HG03442 (cell line): ENCODE measurements around the gene LMF1.

Experiments
- ATAC-seq: cut with Tn5 transposase; IDR thresholded peaks from one replicate; pipeline ENCODE4 v1.9.1; 2021; ENCODE audit warnings: mild to moderate bottlenecking, moderate library complexity; ENCODE audit not compliant: unreplicated experiment

Gene LMF1

DNA sequence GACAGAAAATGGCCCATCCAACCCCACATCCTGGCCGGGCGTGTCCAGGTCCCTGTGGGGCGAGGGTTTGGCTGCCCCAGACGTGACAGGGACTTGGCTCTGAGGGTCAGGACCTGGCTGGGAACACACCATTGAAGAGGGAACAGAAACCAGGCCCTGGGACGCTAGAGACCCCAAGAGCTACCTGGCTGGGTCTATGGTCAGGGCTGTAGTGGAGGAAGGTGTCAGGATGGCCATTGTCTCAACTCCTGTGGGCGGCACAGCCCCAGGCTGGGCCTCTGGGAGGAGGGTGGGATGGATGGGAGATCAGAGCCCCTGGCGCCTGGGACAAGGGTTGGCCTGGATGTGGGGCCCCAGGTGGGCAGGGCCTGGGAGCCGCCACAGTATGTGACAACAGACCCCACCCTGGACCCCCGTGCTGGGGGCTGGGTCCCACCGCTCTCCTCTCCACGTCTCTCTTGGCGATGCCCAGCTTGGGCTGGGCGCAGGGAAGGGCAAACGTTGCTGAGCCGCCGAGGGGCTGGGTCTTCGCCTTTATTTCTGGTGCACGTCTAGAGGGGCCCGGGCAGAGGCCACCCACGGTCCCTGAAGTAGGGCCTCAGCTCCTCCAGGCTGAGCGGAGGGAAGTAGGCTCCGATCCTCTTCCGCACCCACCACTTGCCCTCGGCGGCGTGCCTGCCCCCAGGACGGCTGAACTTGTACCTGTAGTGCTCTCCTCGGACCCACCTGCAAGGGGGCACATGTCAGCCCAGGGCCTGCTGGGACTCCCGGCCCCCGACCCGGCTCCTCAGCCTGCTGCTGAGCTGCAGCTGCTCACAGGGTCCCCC is 116.6 kb downstream of the LMF1 start:
- ATAC-seq = no peak

DNA sequence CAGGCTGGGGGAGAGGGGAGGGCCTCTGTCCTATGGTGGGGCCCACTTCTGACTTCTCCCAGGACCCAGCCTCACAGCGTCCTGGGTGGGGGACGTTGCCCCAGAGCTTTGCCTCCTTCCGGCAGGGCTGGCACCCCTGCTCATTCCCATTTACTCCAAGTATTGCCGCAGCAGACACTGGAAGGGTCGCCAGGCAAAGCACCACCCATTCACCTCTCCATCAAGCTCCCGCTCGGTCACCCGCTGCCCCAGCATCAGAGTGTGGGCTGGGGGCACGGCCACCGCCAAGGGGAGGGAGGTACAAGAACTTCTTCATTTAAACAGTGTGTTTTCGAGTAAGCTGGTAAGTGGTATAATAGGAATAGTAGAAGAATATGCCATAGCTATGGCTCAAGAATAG is 117.5 kb downstream of the LMF1 start:
- ATAC-seq = no peak

DNA sequence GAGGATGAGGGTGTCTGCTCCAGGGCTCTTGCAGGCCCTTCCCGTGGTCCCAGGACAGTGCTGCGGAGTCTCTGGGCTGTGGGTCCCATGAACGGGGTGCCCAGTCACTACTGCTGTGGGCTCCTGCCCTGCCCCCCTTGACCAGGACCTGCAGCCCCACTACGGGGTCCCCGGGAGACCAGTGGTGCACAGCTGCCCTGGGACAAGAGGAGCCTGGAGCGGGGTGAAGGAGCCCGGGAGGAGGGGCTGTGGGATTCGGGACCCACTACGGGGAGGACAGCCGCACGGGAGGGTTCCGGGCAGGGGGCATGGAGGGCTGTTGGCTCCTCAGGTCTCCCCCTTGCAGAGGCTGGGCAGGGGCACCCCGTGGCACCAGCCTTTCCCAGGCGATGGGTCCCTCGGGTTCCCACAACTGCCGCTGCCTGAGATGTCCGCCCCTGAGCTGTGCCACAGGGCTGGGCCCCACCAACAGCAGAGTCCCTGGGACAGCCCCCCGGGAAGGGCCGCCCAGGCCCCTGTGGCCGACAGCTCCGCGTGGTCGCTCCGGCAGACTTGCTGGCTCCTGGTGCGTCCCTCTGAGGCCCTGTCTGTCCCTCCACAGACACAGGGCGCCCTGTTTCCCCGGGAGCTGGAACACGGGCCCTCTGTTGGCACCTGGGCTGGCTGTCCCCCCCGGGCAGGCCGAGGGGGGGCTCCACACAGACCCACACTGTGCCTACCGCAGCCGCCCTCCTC is 118.2 kb downstream of the LMF1 start:
- no peak for ATAC-seq

- no peak for ATAC-seq
These were observed 118.9 kb downstream of the LMF1 start for GRCh38 chr16:851871-852270.

GRCh38 chr16:851209-851810 is 119.5 kb downstream of the LMF1 start:
- ATAC-seq = no peak

GRCh38 chr16:850668-851067 is 120.1 kb downstream of the LMF1 start:
- ATAC-seq = no peak

DNA sequence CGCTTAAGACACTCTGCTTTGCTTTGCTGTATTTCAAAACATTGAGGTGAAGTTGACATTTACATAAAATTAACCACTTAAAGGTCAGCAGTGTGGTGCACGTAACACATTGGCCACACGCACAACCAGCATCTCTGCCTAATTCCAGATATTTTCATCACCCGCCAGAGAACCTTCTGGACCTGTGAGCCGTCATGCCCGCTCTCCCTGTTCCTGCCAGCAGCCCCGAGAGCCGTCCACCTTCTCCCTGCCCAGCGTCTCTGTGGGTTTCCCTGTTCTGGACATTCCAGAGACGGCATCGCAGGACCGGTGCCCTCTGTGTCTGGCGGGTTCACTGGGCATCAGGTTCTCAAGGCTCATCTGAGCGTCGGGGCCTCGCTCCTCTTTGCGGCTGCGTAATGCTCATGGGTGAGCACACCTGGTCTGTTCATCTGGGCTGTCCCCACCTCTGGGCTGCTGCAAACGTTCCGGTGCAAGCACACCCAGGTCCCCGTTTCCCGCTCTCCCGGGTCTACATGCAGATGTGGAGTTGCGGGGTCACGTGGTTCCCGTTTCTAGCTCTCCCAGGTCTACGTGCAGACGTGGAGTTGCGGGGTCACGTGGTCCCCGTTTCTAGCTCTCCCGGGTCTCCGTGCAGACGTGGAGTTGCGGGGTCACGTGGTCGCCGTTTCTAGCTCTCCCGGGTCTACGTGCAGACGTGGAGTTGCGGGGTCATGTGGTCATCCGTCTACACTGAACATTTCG is 122.1 kb downstream of the LMF1 start:
- no peak for ATAC-seq

GRCh38 chr16:847681-848445 is 122.9 kb downstream of the LMF1 start:
- no peak for ATAC-seq

- no peak for ATAC-seq
These were observed 123.6 kb downstream of the LMF1 start for GRCh38 chr16:847151-847550.

DNA sequence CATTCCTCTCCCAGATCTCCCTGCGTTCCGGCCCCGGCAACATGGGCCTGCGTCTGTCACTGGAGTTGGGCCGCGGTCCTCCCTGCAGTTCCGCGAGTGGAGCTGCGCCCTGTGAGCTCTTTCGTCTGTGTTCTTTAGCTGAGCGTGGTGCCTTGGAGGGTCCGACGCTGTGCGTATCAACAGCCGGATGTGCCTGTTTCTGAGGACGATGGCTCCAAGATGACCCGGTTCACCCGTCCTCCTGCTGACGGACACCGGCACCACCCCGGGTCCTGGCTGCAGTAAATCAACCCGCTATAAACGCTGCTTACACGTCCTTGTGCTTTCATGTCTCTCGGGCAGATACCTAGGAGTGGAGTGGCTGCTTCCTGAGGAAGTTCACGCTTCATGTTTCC is 125.4 kb downstream of the LMF1 start:
- ATAC-seq = no peak

DNA sequence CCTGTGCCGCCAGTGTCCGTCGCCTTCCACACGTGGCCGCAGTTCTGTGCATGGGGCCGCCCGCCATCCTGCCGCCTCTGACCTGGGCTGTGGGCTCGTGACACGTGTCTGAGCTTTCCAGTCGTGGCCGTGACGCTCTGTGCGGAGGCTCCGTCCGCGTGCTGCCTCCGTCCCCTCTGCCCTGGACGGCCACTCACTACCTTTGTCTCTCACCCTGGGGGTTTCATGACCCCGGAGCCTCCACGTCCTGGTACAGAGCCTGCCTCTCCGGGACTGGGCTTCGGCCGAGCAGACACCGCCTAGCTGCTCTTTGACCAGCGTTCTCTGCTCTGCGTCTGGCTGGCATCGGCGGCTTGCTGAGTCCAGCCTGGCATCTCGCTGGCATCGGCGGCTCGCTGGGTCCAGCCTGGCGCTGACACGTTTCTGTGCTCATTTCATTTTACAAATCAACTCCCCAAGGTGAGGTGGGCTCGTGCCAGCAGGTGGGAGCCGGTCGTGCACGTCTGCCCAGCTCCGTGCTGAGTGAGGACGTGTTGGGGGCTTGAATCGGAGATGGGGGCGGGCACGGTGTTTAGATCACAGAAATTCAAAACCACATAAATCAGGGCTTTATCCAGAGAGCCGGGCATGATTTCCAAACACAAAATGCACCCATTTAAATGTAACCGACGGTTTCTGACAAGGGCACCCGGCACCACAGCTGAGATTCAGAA is 126.0 kb downstream of the LMF1 start:
- ATAC-seq = no peak

GRCh38 chr16:843771-844170 is 127.0 kb downstream of the LMF1 start:
- no peak for ATAC-seq

GRCh38 chr16:842711-843560 is 127.8 kb downstream of the LMF1 start:
- ATAC-seq = no peak

DNA sequence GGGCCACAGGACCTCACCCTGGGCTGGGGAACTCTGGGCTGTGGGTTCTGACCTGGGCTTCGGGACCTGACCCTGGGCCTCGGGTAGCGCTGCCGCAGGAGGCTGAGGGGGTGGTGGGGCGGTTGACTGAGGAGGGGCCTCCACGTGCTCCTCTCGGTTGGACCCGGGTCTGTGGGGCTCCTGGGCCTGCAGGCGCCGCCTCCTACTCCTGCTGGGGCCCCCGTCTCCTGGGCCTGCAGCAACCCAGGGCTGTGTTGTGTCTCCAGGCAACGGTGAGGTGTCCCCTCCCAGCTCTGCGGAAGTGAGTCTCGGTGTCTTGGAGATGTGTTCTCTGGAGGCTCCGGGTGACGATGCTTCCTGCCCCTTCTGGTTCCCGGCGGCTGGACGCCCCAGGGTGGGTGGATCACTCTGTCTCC is 128.7 kb downstream of the LMF1 start:
- ATAC-seq = no peak

DNA sequence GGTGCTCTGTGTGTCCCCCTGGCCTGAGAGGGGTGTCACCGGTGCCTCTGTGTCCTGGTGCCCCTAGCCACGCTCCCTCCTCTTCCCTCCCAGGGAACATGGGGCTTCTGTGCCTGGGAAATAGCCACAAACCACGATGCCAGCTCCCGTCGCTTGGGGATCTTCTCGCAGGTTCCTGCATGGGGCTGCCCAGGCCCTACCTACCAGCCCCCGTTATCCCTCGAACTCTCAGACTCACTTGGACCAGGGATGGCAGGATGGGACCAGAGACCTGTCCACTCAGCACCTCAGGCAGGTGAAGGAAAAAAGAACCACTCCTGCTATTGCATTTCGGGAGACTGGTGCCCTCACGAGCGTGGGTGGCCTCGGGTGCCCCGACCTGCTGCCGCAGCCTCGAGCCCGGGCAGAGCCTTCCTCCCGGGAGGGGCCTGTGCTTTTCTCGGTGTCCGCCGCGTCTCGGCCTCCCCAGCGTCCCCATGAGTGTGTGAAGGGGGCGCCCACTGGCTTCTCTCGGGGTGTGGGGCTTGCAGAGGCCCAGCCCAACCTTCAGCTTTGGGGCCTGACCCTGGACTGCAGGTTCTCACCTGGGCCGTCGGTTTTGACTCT is 129.2 kb downstream of the LMF1 start:
- ATAC-seq = no peak

GRCh38 chr16:840561-841454 is 130.0 kb downstream of the LMF1 start:
- ATAC-seq = no peak

- no peak for ATAC-seq
These were observed 131.0 kb downstream of the LMF1 start for GRCh38 chr16:839643-840408.
